Endometrial microvascular endothelial cells (primary cell): ENCODE measurements around the gene TGFB1I1. TPM values are rescaled to one million over a fixed set of nuclear protein-coding genes. Genes with fewer than 3 reads are reported as not detected.

ENCODE experiments used
- in situ Hi-C: cut with HindIII; loops from 2 replicates; pipeline ENCODE4 v1.10.0; 2017; ENCODE audit warnings: low sequenced_read_pairs, low pct_unique_long_range_greater_than_20kb; ENCODE audit errors: inconsistent ontology term
- total RNA-seq: library from RNA; depleted of rRNA; stranded (reverse); fragments of >200 nt; gene quantifications from one replicate; pipeline ENCODE4 v1.2.3, GENCODE V29; 2015; ENCODE audit errors: inconsistent ontology term

TGFB1I1 gene
- total RNA-seq, 1 donor from 2014 or later: 85.1 TPM

DNA sequence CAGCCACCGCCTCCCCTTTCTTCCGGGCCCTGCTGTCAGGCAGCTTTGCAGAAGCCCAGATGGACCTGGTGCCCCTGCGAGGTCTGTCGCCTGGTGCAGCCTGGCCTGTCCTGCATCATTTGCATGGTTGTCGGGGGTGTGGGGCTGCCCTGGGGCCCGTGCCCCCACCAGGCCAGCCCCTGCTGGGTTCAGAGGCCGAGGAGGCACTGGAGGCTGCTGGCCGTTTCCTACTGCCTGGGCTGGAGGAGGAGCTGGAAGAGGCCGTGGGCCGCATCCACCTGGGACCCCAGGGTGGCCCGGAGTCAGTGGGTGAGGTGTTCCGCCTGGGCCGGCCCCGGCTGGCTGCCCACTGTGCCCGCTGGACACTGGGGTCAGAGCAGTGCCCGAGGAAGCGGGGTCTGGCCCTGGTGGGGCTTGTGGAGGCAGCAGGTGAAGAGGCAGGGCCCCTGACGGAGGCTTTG, 5.5 kb upstream of the TGFB1I1 start:
- in situ Hi-C loops: no loop called here

DNA sequence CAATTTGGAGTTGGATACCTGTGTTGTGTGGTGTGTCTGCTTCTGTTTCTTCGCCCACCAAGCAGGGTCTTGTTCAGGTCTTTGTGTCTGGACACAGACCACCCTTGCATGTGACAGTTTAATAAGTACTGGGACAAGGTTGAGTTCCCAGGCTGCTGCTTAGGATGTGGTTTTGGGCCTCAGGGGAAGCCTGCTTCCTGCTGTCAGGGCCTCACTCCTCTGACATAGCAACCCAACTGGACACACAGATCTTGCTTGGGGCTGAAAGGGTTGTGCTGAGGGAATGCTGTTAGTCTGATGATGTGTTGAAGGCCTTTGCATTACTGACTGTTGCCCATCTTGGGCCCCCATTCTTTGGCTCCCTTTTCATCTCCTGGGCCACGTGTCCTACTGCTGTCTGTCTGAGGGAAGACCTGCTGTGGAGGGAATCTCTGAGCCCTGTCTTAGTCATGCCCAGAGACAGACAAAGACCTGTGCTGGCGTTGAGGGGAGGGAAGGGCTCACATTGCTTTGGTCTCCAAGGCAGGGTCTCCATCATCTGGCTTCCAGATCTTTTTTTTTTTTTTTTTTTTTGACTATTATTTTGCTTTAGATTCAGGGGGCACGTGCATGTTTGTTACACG, 4.7 kb upstream of the TGFB1I1 start:
- in situ Hi-C loops: no loop called here

GRCh38 chr16:31467858-31468257, 4.1 kb upstream of the TGFB1I1 start:
- in situ Hi-C loops: no loop called here

DNA sequence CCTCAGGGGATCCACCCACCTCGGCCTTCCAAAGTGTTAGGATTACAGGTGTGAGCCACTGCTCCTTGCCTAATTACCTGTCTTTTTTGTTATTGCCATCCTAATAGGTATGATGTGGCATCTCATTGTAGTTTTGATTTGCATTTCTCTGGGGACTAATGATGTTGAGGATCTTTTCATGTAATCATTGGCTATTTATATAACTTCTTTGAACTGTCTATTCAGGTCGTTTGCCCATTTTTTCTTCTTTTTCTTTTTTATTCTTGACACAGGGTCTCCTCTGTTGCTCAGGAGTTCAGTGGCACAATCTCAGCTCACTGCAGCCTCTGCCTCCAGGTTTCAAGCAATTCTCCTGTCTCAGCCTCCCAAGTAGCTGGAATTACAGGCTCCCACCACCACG, 1.3 kb upstream of the TGFB1I1 start:
- in situ Hi-C loops: no loop called here

- in situ Hi-C loops: no loop called here
These were observed 594 bp upstream of the TGFB1I1 start for GRCh38 chr16:31471241-31471874.

- in situ Hi-C loops: no loop called here
These were observed 804 bp downstream of the TGFB1I1 start for GRCh38 chr16:31472709-31473203.

- in situ Hi-C loops: no loop called here
These were observed 1.5 kb downstream of the TGFB1I1 start for GRCh38 chr16:31473264-31473984.

- in situ Hi-C loops: no loop called here
These were observed 2.3 kb downstream of the TGFB1I1 start for GRCh38 chr16:31474173-31474714.

- in situ Hi-C loops: no loop called here
These were observed 3.1 kb downstream of the TGFB1I1 start for GRCh38 chr16:31474773-31475738.

DNA sequence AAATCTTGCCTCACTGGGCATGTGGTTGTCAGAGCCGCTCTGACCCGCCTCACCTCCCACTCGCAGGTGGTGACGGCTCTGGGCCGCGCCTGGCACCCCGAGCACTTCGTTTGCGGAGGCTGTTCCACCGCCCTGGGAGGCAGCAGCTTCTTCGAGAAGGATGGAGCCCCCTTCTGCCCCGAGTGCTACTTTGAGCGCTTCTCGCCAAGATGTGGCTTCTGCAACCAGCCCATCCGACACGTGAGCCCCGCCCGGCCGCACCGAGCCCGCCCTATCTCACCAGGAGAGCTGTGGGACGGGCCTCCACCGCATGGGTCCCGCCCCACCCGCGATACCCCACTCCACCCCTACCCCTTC, 4.0 kb downstream of the TGFB1I1 start:
- in situ Hi-C loops: no loop called here

GRCh38 chr16:31476303-31477219, 4.6 kb downstream of the TGFB1I1 start:
- in situ Hi-C loops: no loop called here

GRCh38 chr16:31477220-31478216, 5.6 kb downstream of the TGFB1I1 start:
- in situ Hi-C loops: no loop called here

- in situ Hi-C loops: no loop called here
These were observed 7.0 kb downstream of the TGFB1I1 start for GRCh38 chr16:31478956-31479355.

- in situ Hi-C loops: no loop called here
These were observed 7.8 kb downstream of the TGFB1I1 start for GRCh38 chr16:31479751-31480150.

GRCh38 chr16:31480851-31481536, 9.0 kb downstream of the TGFB1I1 start:
- in situ Hi-C loops: no loop called here

GRCh38 chr16:31483081-31483480, 11.1 kb downstream of the TGFB1I1 start, which contains the start of gene SLC5A2:
Gene SLC5A2, plus strand, starts transcription at chr16:31483123. Its CDS starts 14 bp downstream, at chr16:31483137.
- in situ Hi-C loops: no loop called here
